Measurements from ENCODE around the gene PI16. TPM values are rescaled to one million over a fixed set of nuclear protein-coding genes. Genes with fewer than 3 reads are reported as not detected.
A peak's percentile ranks its signal among the peaks of the same experiment; 100 is the strongest.

Gene PI16
- total and polyA plus RNA-seq, 12 donors, result 4.4 to 38.9 (median 18.7) TPM

DNA sequence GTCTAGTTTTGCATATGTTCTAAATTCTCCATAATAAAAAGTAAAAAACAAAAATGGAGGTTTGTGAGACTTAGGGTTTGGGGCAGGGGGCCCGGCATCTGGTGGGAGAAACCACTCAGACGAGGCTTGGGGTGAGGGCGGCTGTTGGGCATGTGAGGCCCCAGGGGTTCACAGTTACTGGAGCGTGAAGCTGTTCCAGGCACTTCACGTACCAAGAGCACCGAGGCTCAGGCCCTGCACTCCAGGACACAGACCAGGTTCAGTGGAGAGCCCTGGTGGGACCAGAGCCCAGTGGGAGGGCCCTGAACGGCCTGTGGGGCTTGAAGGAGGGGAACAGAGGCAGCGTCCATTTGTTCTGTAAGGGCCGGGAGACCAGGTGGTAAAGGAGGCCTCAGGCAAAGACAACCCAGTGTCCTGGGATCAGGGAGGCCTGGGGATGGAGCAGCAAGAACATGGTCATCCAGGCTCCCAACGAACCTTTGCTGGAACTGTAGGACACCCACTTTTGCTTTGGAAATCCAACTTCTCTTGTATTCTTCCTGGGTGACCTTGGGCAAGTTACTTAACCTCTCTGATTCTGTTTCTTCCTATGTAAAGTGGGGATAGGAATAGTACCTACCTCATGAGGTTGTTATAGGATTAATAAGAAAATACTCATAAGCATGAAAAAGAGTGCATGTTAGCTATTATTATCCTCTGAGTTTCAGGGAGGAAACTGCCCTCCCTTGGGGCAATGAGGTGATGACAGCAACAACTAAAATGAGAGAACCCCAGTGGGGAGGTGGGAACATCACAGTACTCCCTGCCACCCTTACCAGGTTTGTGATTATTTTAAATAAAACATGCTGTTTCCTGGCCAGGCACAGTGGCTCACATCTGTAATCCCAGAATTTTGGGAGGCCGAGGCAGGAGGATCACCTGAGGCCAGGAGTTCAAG, 49.8 kb downstream of the PI16 start:
- Histone ChIP-seq H3K4me3 (no peak overlapping the region), H3K9me3 (no peaks in the 10 kb centered on the region), H3K27ac (no peak overlapping the region), H3K27me3 (no peaks in the 10 kb centered on the region), H3K4me1 (peaks cover 0 to 23% (median 0%) of the 10 kb centered on the region in 9 donors), H3K36me3 (no peaks in the 10 kb centered on the region)
- 76 to 81% methylated on average over 11 of the region's 11 CpGs for WGBS, 2 donors
- DNase-seq (no peak), ATAC-seq (peak in 2 of 8 donors; percentile 27 to 43)
- TF ChIP-seq, protein P1, sequence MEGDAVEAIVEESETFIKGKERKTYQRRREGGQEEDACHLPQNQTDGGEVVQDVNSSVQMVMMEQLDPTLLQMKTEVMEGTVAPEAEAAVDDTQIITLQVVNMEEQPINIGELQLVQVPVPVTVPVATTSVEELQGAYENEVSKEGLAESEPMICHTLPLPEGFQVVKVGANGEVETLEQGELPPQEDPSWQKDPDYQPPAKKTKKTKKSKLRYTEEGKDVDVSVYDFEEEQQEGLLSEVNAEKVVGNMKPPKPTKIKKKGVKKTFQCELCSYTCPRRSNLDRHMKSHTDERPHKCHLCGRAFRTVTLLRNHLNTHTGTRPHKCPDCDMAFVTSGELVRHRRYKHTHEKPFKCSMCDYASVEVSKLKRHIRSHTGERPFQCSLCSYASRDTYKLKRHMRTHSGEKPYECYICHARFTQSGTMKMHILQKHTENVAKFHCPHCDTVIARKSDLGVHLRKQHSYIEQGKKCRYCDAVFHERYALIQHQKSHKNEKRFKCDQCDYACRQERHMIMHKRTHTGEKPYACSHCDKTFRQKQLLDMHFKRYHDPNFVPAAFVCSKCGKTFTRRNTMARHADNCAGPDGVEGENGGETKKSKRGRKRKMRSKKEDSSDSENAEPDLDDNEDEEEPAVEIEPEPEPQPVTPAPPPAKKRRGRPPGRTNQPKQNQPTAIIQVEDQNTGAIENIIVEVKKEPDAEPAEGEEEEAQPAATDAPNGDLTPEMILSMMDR (IDR thresholded peaks at IDR 0.05), result no peak
- intact Hi-C loops (cut with DNase I), result no loop called here

DNA sequence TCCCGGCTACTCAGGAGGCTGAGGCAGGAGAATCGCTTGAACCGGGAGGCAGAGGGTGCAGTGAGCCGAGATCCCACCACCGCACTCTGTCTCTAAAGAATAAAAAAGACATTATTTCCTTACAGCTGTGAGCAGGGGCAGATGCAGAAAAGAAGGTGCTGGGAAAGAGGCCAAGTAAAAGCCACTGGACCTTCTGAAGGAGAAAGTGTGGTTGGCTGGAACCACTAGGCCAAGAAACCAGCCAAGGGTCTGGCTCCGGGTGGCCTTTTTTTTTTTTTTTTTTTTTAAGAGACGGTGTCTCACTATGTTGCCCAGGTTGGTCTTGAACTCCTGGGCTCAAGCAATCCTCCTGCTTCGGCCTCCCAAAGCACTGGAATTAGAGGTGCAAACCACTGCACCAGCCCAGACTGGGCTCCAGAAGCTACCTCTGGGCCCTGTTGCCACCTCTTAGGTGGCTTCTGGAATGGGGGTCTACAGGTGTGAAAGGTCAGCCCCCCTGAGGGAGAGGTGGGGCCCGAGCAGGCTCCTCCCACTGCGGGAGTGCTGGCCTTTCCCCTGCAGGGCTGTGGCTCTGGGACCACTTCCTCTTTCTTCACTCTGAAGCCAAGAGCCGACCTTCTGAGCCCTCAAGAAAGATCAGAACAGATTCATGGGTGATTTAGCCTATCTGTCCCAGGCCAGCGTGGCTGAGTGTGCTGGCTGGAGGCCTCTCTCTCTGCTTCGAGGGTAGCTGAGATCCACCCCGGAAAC, 50.7 kb downstream of the PI16 start, which contains the start of gene FGD2:
Gene FGD2 (plus strand): TSS at position 595 of the 750 bp plus-strand sequence. CDS start 163 bp downstream, outside the sequence.
- H3K27me3 ChIP-seq, result no peaks in the 10 kb centered on the region
- intact Hi-C loops (cut with DNase I), result no loop called here
- H3K27ac ChIP-seq, result peak within 1 kb of the TSS in 5 of 10 donors; percentile 1 to 86 (median 53)
- 80% methylated on average over 14 of the region's 14 CpGs for WGBS, 2 donors
- H3K4me3 ChIP-seq, result peak within 1 kb of the TSS in 7 of 10 donors; percentile 21 to 60 (median 40)
- H3K9me3 ChIP-seq, result no peaks in the 10 kb centered on the region
- ATAC-seq (peak in 3 of 8 donors; percentile 7 to 25 (median 14)), DNase-seq (no peak)
- no peaks in the 10 kb centered on the region for H3K36me3 ChIP-seq
- TF ChIP-seq, protein P1 (IDR thresholded peaks at IDR 0.05), result no peak
- H3K4me1 ChIP-seq, result peaks cover 0 to 27% (median 0%) of the 10 kb centered on the region in 9 donors

DNA sequence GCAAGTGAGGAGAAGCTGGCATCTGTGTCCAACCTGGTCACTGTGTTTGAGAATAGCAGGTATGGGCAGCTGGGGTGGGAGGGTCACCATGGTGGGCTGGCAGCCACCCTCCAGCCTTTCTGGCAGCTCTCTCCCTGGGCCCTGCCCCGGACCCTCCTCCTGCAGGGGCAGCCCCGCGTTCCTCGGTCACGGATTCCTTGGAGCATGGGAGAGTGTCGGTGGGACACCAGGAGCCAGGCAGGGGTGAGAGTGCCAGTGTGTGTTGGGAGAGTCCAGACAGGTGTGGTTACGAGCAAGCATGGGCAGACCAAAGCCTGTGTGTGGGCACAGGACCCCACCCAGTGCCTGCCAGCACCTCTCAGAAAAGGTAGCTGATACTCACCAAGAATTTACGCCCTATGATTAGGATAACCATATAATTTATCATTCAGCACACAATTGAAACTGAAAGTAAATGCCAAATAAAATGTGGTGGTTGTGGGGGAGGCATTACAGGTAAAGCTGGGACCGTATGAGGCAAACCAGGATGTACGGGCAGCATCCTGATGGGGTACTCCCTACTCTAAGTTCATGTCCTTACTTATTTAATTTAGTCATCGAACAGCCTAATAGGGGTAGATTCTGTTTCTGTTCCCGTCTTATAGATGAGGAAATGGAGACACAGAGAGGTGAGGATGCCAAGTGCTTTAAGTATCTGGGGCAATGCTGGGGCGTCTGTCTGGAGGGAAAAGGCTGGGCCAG, 51.5 kb downstream of the PI16 start:
- WGBS, 2 donors, result 85 to 90% methylated on average over 13 of the region's 13 CpGs
- intact Hi-C loops (cut with DNase I), result no loop called here
- no peak for ATAC-seq

More for the DNA sequence above, 51.5 kb downstream of the PI16 start:
- no peaks in the 10 kb centered on the region for H3K9me3 ChIP-seq
- H3K36me3 ChIP-seq, result no peaks in the 10 kb centered on the region
- H3K27ac ChIP-seq, result peak overlapping the region in 5 of 10 donors; percentile 1 to 86 (median 48)
- TF ChIP-seq, protein P1 (IDR thresholded peaks at IDR 0.05), result no peak
- H3K4me1 ChIP-seq, result peaks cover 0 to 27% (median 0%) of the 10 kb centered on the region in 9 donors
- H3K27me3 ChIP-seq, result no peaks in the 10 kb centered on the region
- H3K4me3 ChIP-seq, result peak overlapping the region in 7 of 10 donors; percentile 21 to 60 (median 40)
- DNase-seq, result no peak
